Fibroblast of mammary gland (primary cell): ENCODE data around the gene CAST.

Source experiments
- DNase-seq: peaks from one replicate; pipeline ENCODE4 v3.0.0-alpha.2; 2010; ENCODE audit warnings: low read depth
- H3K4me3 ChIP-seq: 2 replicates; pipeline ENCODE4 v1.5.1; 2011; ENCODE audit warnings: low read depth, mild to moderate bottlenecking, low read length, moderate library complexity; ENCODE audit not compliant: control insufficient read depth
- TF ChIP-seq, protein P1 (sequence below): conservative IDR thresholded peaks from 2 replicates; pipeline ENCODE4 v1.5.1; 2011; ENCODE audit warnings: low read depth, low read length, inconsistent platforms; ENCODE audit not compliant: control insufficient read depth, insufficient read depth

CAST gene

DNA sequence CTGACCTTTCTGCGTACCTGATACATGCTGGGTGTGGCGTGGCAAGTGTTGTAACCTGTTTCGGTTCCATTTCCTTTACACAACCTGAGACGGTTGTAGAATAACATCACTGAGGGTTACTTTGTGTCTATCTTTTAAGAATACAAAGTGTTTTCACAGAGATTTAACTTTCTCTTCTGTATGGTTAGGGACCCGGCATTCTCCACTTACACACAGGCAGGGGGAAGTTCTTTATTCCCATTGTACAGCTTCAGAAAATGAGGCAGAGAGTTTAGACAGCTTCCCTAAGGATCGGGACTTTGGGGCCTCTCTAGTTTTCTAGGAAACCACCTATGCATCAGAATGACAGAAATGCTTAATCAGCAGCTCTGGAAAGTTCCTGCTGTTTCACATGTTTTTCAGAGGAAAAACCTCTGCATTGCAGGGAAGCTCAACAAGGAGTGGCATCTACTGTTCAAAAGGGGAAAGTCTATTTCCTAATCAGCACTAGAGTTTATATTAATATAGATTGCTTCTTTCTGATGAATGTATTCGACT is 41.3 kb downstream of the CAST start:
- TF ChIP-seq, protein P1, sequence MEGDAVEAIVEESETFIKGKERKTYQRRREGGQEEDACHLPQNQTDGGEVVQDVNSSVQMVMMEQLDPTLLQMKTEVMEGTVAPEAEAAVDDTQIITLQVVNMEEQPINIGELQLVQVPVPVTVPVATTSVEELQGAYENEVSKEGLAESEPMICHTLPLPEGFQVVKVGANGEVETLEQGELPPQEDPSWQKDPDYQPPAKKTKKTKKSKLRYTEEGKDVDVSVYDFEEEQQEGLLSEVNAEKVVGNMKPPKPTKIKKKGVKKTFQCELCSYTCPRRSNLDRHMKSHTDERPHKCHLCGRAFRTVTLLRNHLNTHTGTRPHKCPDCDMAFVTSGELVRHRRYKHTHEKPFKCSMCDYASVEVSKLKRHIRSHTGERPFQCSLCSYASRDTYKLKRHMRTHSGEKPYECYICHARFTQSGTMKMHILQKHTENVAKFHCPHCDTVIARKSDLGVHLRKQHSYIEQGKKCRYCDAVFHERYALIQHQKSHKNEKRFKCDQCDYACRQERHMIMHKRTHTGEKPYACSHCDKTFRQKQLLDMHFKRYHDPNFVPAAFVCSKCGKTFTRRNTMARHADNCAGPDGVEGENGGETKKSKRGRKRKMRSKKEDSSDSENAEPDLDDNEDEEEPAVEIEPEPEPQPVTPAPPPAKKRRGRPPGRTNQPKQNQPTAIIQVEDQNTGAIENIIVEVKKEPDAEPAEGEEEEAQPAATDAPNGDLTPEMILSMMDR, result no peak
- H3K4me3 ChIP-seq, result peak overlapping the region; percentile 65
- peak; percentile 29 for DNase-seq

DNA sequence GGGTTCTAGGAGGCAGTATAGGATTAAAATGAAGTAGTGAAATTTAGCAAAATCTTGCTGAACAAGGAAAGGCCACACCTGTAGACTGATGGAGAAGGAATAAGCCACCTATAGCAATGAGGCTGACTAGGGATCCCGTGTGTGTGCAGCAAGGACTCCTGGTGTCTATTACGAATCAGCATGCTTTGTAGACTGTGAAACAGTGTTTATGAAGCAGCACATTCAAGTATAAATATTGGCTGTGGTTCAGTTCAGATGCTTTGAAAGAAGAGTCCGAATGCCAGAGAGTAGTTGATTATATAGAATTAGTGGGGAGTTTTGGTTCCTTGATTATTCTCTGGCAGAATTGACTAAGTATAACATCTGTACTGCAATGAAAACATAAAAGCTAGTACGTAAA is 41.8 kb downstream of the CAST start:
- TF ChIP-seq, protein P1, result no peak
- DNase-seq, result no peak
- H3K4me3 ChIP-seq, result no peak overlapping the region

DNA sequence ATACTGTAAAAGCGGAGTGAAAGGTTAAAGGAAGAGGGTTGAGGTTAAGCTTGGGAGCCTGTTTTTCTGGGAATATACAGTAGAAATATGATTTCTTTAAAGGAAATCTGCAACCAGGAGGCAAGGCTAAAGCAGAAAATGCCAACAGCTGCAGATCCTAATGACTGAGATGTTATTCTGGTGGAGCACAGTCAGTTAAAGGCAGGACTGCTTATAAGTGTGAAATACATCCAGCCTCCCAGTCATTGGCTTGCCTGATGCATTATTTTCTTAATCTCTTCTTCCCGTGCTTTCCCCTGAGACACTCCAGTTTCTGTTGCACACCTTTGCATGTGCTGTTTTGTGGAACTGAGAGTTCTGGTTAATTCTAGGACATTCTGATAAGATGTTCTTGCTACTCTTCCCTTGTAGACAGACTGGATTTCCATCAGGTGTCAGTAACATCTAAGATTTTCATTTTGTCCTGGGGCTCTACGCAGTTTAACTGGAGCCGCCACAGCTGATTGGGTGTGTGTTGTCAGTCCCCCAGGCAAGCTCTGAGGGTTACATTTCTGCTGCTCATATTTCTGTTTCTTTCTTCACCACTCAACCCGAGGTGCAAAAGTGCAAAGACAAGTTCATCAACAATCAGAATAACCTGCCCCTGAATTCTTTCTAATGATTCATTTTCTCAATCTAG is 44.4 kb downstream of the CAST start:
- TF ChIP-seq, protein P1, result no peak
- no peak for DNase-seq
- no peak overlapping the region for H3K4me3 ChIP-seq

DNA sequence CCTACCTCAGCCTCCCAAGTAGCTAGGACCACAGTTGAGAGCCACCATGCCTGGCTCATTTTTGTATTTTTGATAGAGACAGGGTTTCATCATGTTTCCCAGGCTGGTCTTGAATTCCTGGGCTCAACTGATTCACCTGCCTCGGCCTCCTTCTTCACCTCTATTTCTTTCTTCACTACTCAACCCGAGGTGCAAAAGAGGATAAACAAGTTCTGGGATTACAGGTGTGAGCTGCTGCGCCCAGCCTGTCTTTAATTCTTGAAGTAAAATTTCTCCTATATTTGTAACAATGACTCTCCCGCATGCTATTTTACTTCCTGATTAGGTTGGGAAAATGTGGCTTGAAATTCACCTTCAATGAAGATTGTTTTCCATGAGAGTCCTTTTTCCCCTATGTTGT is 46.4 kb downstream of the CAST start:
- TF ChIP-seq, protein P1, result no peak
- no peak overlapping the region for H3K4me3 ChIP-seq
- no peak for DNase-seq

DNA sequence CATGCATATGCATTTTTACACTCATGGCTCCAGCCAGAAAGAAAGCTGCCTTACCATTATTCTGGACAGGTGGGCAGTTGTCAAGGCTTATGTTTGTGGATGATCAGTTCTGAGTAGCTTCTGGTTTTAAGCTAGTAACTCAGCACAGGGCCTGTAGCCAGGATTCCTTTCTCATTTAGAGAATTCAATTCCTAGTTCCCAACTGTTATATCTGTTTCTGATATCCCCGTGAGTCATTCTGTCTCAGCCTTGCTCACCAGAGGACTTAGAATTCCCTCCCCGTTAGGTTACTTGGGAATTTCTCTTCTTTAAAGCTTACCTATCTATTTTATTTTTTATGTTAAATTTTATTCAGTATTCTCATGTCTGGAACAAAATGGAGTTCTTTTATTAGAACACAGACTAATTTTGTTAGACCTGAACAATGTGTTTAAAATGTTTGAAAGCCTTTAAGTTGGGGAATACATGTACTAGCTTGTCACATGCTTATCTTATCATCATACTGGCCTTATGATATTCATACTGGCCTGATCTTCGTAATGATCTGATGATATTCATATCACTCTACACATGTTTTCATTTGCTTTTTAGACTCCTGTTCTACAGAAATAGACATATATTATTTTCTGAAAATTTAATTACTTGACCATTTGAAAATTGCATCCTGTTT is 47.1 kb downstream of the CAST start:
- TF ChIP-seq, protein P1, result no peak
- DNase-seq, result peak; percentile 87

DNA sequence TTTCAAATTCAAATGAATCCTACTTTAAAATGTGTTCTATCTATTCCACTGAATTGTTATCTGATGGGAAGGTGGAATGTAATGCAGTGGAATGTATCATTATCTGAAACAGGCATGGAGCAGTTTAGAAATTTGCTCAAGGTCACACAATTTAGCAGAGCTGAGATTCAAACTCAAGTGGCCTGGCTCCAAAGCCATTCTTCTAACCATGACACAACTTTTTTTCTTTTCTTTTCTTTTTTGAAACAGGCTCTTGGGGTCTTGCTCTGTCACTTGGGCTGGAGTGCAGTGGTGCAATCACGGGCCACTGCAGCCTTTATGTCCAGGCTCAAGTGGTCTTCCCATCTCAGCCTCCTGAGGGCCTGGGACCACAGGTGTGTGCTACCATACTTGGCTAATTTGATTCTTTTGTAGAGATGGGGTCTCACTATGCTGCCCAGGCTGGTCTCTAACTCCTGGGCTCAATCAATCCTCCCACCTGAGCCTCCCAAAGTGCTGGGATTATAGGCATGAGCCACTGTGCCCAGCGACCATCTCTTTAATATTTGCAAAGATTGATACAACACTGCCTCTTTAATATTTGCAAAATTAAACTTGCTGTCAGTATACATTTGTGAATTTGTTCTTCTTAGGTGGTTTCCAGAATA is 50.0 kb downstream of the CAST start:
- TF ChIP-seq, protein P1, result no peak
- no peak overlapping the region for H3K4me3 ChIP-seq
- no peak for DNase-seq

More for the DNA sequence above, 47.1 kb downstream of the CAST start:
- H3K4me3 ChIP-seq, result no peak overlapping the region
